H9 (cell line): ENCODE measurements around the gene RAB1B. TPM values are rescaled to one million over a fixed set of nuclear protein-coding genes. Genes with fewer than 3 reads are reported as not detected.

Source experiments
- DNase-seq: peaks from one replicate; pipeline ENCODE4 v3.0.0-alpha.2; 2017
- H2AFZ ChIP-seq: one replicate; pipeline ENCODE4 v1.6.1; 2013; ENCODE audit warnings: mild to moderate bottlenecking, low read length, control low read depth, moderate library complexity
- H2AK5ac ChIP-seq: 2 replicates; pipeline ENCODE4 v1.6.1; 2013; ENCODE audit warnings: low read length, control low read depth, mixed read lengths; ENCODE audit not compliant: insufficient read length
- H2BK120ac ChIP-seq: one replicate; pipeline ENCODE4 v1.6.1; 2013; ENCODE audit warnings: low read depth, mild to moderate bottlenecking, low read length, control low read depth, inconsistent platforms; ENCODE audit not compliant: poor library complexity, severe bottlenecking
- H2BK12ac ChIP-seq: 2 replicates; pipeline ENCODE4 v1.6.1; 2013; ENCODE audit warnings: low read length, control low read depth, mixed read lengths, low read depth; ENCODE audit not compliant: insufficient read length
- H2BK15ac ChIP-seq: 2 replicates; pipeline ENCODE4 v1.6.1; 2013; ENCODE audit warnings: low read depth, low read length, control low read depth
- H2BK20ac ChIP-seq: one replicate; pipeline ENCODE4 v1.6.1; 2013; ENCODE audit warnings: low read depth, mild to moderate bottlenecking, low read length, control low read depth, inconsistent platforms; ENCODE audit not compliant: poor library complexity, severe bottlenecking
- H2BK5ac ChIP-seq: 2 replicates; pipeline ENCODE4 v1.6.1; 2013; ENCODE audit warnings: low read length, control low read depth, mixed read lengths; ENCODE audit not compliant: insufficient read length
- H3K14ac ChIP-seq: 2 replicates; pipeline ENCODE4 v1.6.1; 2013; ENCODE audit warnings: low read length, control low read depth; ENCODE audit not compliant: insufficient read depth
- H3K18ac ChIP-seq: 2 replicates; pipeline ENCODE4 v1.6.1; 2013; ENCODE audit warnings: low read depth, mild to moderate bottlenecking, mixed read lengths, low read length, control low read depth; ENCODE audit not compliant: insufficient read length
- H3K23ac ChIP-seq: 2 replicates; pipeline ENCODE4 v1.6.1; 2013; ENCODE audit warnings: low read length, control low read depth, mixed read lengths, low read depth; ENCODE audit not compliant: insufficient read length
- H3K23me2 ChIP-seq: 2 replicates; pipeline ENCODE4 v1.6.1; 2013; ENCODE audit warnings: low read depth, mild to moderate bottlenecking, mixed read lengths, low read length, control low read depth; ENCODE audit not compliant: insufficient read length, poor library complexity, severe bottlenecking
- H3K27ac ChIP-seq: 2 replicates; pipeline ENCODE4 v1.5.1; 2013; ENCODE audit warnings: low read length, control low read depth, mixed read lengths, low read depth; ENCODE audit not compliant: insufficient read length
- H3K27me3 ChIP-seq: 2 replicates; pipeline ENCODE4 v1.6.1; 2013; ENCODE audit warnings: low read length, control low read depth, inconsistent platforms; ENCODE audit not compliant: insufficient read depth
- H3K4ac ChIP-seq: 2 replicates; pipeline ENCODE4 v1.6.1; 2013; ENCODE audit warnings: low read depth, mild to moderate bottlenecking, control low read depth, inconsistent platforms, low read length, moderate library complexity
- H3K4me1 ChIP-seq: 2 replicates; pipeline ENCODE4 v1.6.1; 2013; ENCODE audit warnings: low read length, control low read depth, inconsistent platforms; ENCODE audit not compliant: insufficient read depth
- H3K4me2 ChIP-seq: 2 replicates; pipeline ENCODE4 v1.6.1; 2013; ENCODE audit warnings: low read length, control low read depth, mixed read lengths; ENCODE audit not compliant: insufficient read length, insufficient read depth
- H3K56ac ChIP-seq: 2 replicates; pipeline ENCODE4 v1.6.1; 2013; ENCODE audit warnings: low read depth, mild to moderate bottlenecking, mixed read lengths, low read length, control low read depth; ENCODE audit not compliant: insufficient read length
- H3K79me1 ChIP-seq: 2 replicates; pipeline ENCODE4 v1.6.1; 2013; ENCODE audit warnings: low read depth, mild to moderate bottlenecking, moderate library complexity, low read length, control low read depth, inconsistent platforms; ENCODE audit not compliant: insufficient read depth, poor library complexity, severe bottlenecking
- H3K79me2 ChIP-seq: 2 replicates; pipeline ENCODE4 v1.6.1; 2013; ENCODE audit warnings: low read length, control low read depth, inconsistent platforms; ENCODE audit not compliant: insufficient read depth
- H3K9ac ChIP-seq: 2 replicates; pipeline ENCODE4 v1.6.1; 2013; ENCODE audit warnings: low read length, control low read depth, mixed read lengths; ENCODE audit not compliant: insufficient read length; ENCODE audit errors: extremely low read depth
- H3K9me3 ChIP-seq: one replicate; pipeline ENCODE4 v1.6.1; 2013; ENCODE audit warnings: low read depth, low read length, inconsistent platforms; ENCODE audit not compliant: control insufficient read depth
- H3T11ph ChIP-seq: one replicate; pipeline ENCODE4 v1.6.1; 2013; ENCODE audit warnings: mild to moderate bottlenecking, low read length, control low read depth, inconsistent platforms
- H4K20me1 ChIP-seq: one replicate; pipeline ENCODE4 v1.6.1; 2013; ENCODE audit not compliant: control insufficient read depth, insufficient read length, insufficient read depth
- H4K5ac ChIP-seq: 2 replicates; pipeline ENCODE4 v1.6.1; 2013; ENCODE audit warnings: low read depth, mild to moderate bottlenecking, mixed read lengths, low read length, control low read depth; ENCODE audit not compliant: insufficient read length
- H4K8ac ChIP-seq: replicated peaks from 2 replicates; pipeline ENCODE4 v1.6.1; 2013; ENCODE audit warnings: low read length, control low read depth, mixed read lengths, low read depth; ENCODE audit not compliant: insufficient read length
- H4K91ac ChIP-seq: 2 replicates; pipeline ENCODE4 v1.6.1; 2013; ENCODE audit warnings: low read depth, mild to moderate bottlenecking, moderate library complexity, mixed read lengths, low read length, control low read depth; ENCODE audit not compliant: insufficient read length
- H3K27ac Mint-ChIP-seq, 3 experiments: 2 replicates in 2 of 3; 3 replicates in 1 of 3; pipeline ENCODE4 v1.8.0; 2020 to 2021; ENCODE audit warnings: mixed read lengths in 3 of 3, mild to moderate bottlenecking in 1 of 3, moderate library complexity in 1 of 3
- H3K27me3 Mint-ChIP-seq: 2 replicates; pipeline ENCODE4 v1.8.0; 2021; ENCODE audit warnings: low read depth, mild to moderate bottlenecking, moderate library complexity, mixed read lengths
- H3K36me3 Mint-ChIP-seq, 3 experiments: 2 replicates in 2 of 3; 3 replicates in 1 of 3; pipeline ENCODE4 v1.8.0; 2020 to 2021; ENCODE audit warnings: low read depth in 3 of 3, mixed read lengths in 3 of 3; ENCODE audit not compliant: insufficient read depth in 1 of 3
- H3K4me1 Mint-ChIP-seq, 2 experiments: 2 replicates each; pipeline ENCODE4 v1.8.0; 2020; ENCODE audit warnings: mixed read lengths in 2 of 2
- H3K4me3 Mint-ChIP-seq, 2 experiments: 2 replicates in 1 of 2; 3 replicates in 1 of 2; pipeline ENCODE4 v1.8.0; 2020 to 2021; ENCODE audit warnings: mild to moderate bottlenecking in 2 of 2, mixed read lengths in 2 of 2, moderate library complexity in 1 of 2
- H3K9me3 Mint-ChIP-seq, 2 experiments: 2 replicates in 1 of 2; 3 replicates in 1 of 2; pipeline ENCODE4 v1.8.0; 2020; ENCODE audit warnings: mild to moderate bottlenecking in 2 of 2, mixed read lengths in 2 of 2, moderate library complexity in 1 of 2
- WGBS: extraction: QIAGEN DNeasy Blood & Tissue Kit; methylation state at CpG from one replicate; pipeline ENCODE4 v1.1.7; 2013; ENCODE audit warnings: missing lambda C conversion rate, low lambda C conversion rate, mixed read lengths; ENCODE audit not compliant: insufficient read length; ENCODE audit errors: extremely low coverage; 5-methylcytosine and 5-hydroxymethylcytosine counted together
- total RNA-seq: library from RNA; stranded (reverse); gene quantifications from 2 replicates; pipeline ENCODE4 v1.2.1, GENCODE V29; 2021
- TF ChIP-seq, protein P1 (sequence below): fragments of 200-600 bp; sonication (generic); conservative IDR thresholded peaks from 3 replicates; pipeline ENCODE4 v1.8.0; 2021; ENCODE audit warnings: antibody characterized with exemption, mild to moderate bottlenecking

RAB1B gene
- total RNA-seq, 1 experiment from 2014 or later: 118 TPM

- no peak overlapping the region for H3T11ph ChIP-seq
- H2BK15ac ChIP-seq: no peak overlapping the region
- H3K18ac ChIP-seq: no peak overlapping the region
- no peak overlapping the region for H4K91ac ChIP-seq
- H2BK20ac ChIP-seq: no peak overlapping the region
- Mint-ChIP-seq H3K36me3 (peaks cover 9 to 42% (median 38%) of the 10 kb centered on the region in 3 experiments), H3K4me3 (peak overlapping the region; percentile 89 to 98), H3K9me3 (no peaks in the 10 kb centered on the region), H3K4me1 (peaks cover 20 to 22% of the 10 kb centered on the region in 2 experiments), H3K27ac (peak overlapping the region in 2 of 3 experiments; percentile 72 to 73; a peak in 3 of 7 replicates), H3K27me3 (no peaks in the 10 kb centered on the region; the same call in 1 of the 2 replicates)
- H3K4ac ChIP-seq: no peak overlapping the region
- H4K20me1 ChIP-seq: peaks cover 2% of the 10 kb centered on the region
- H2BK12ac ChIP-seq: no peak overlapping the region
- H3K4me1 ChIP-seq: no peaks in the 10 kb centered on the region
- H3K4me2 ChIP-seq: peak overlapping the region; percentile 95
- H3K9ac ChIP-seq: no peak overlapping the region
- H3K56ac ChIP-seq: no peak overlapping the region
- no peaks in the 10 kb centered on the region for H3K79me1 ChIP-seq
- no peak overlapping the region for H2AK5ac ChIP-seq
- peaks cover 10% of the 10 kb centered on the region for H3K23me2 ChIP-seq
- H3K14ac ChIP-seq: no peak overlapping the region
- H3K27ac ChIP-seq: no peak overlapping the region
- H3K79me2 ChIP-seq: peaks cover 5% of the 10 kb centered on the region; the same call in 1 of the 2 replicates
- H2AFZ ChIP-seq: no peak overlapping the region
- no peak overlapping the region for H2BK120ac ChIP-seq
- TF ChIP-seq, protein P1, sequence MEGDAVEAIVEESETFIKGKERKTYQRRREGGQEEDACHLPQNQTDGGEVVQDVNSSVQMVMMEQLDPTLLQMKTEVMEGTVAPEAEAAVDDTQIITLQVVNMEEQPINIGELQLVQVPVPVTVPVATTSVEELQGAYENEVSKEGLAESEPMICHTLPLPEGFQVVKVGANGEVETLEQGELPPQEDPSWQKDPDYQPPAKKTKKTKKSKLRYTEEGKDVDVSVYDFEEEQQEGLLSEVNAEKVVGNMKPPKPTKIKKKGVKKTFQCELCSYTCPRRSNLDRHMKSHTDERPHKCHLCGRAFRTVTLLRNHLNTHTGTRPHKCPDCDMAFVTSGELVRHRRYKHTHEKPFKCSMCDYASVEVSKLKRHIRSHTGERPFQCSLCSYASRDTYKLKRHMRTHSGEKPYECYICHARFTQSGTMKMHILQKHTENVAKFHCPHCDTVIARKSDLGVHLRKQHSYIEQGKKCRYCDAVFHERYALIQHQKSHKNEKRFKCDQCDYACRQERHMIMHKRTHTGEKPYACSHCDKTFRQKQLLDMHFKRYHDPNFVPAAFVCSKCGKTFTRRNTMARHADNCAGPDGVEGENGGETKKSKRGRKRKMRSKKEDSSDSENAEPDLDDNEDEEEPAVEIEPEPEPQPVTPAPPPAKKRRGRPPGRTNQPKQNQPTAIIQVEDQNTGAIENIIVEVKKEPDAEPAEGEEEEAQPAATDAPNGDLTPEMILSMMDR: no peak
- no peaks in the 10 kb centered on the region for H3K27me3 ChIP-seq
- H3K9me3 ChIP-seq: no peaks in the 10 kb centered on the region
- no peak overlapping the region for H2BK5ac ChIP-seq
- WGBS: no CpG with 5 or more reads among the region's 20 CpGs
- H4K5ac ChIP-seq: no peak overlapping the region
- no peak for DNase-seq
- H3K23ac ChIP-seq: no peak overlapping the region
- H4K8ac ChIP-seq: no peak overlapping the region
Observed at GRCh38 chr11:66266378-66267038, 1.9 kb upstream of the RAB1B start.
